HEK293 (cell line): ENCODE measurements around the gene RPL22.
A peak's percentile ranks its signal among the peaks of the same experiment; 100 is the strongest.

Experiments used
- CTCF ChIA-PET: fragments of 350-600 bp; formaldehyde crosslinking; extraction: SDS; loops from one replicate; lab custom pipeline; 2021; ENCODE audit warnings: antibody characterized with exemption; lab: Yijun Ruan, JAX
- POLR2A ChIA-PET: fragments of 300-600 bp; formaldehyde crosslinking; extraction: SDS; loops from one replicate; lab custom pipeline; 2020; ENCODE audit warnings: antibody characterized with exemption, inconsistent platforms; lab: Yijun Ruan, JAX
- H3K27ac ChIP-seq: fragments of 200-500 bp; sonication (Bioruptor generic); 2 replicates; pipeline ENCODE4 v1.5.1; 2014; ENCODE audit warnings: low read depth, low read length, control low read depth, inconsistent platforms; ENCODE audit errors: extremely low read depth
- H3K36me3 ChIP-seq, 2 experiments: fragments of 200-500 bp in 1 of 2; sonication (Bioruptor generic) in 1 of 2; 1 replicate in 1 of 2; 2 replicates in 1 of 2; pipeline ENCODE4 v1.5.1; 2014 to 2017; ENCODE audit warnings: inconsistent platforms in 2 of 2, low read length in 2 of 2; ENCODE audit not compliant: control insufficient read depth in 2 of 2, insufficient read depth in 1 of 2
- H3K4me1 ChIP-seq: fragments of 200-500 bp; sonication (Bioruptor generic); 2 replicates; pipeline ENCODE4 v1.5.1; 2014; ENCODE audit warnings: mild to moderate bottlenecking, low read length, inconsistent platforms; ENCODE audit not compliant: control insufficient read depth, insufficient read depth
- H3K4me3 ChIP-seq: 2 replicates; pipeline ENCODE4 v1.5.1; 2011; ENCODE audit warnings: low read depth, mild to moderate bottlenecking, control low read depth, low read length, moderate library complexity
- H3K9me3 ChIP-seq: fragments of 200-500 bp; sonication (Bioruptor generic); 2 replicates; pipeline ENCODE4 v1.5.1; 2014; ENCODE audit warnings: low read depth, low read length, inconsistent platforms; ENCODE audit not compliant: control insufficient read depth, insufficient read depth
- EGR2 ChIP-seq: fragments of 450-650 bp; formaldehyde crosslinking; IDR thresholded peaks from 2 replicates; pipeline ENCODE4 v1.5.1; 2016; ENCODE audit warnings: low read depth, missing biosample characterization, missing genetic modification characterization
- GLIS2 ChIP-seq: fragments of 450-650 bp; formaldehyde crosslinking; IDR thresholded peaks from 2 replicates; pipeline ENCODE4 v1.5.1; 2016; ENCODE audit warnings: missing biosample characterization, missing genetic modification characterization
- HOXA7 ChIP-seq: sonication (generic); formaldehyde crosslinking; IDR thresholded peaks from 2 replicates; pipeline ENCODE4 v1.8.1; 2022; ENCODE audit warnings: missing genetic modification reagents, borderline replicate concordance
- KLF9 ChIP-seq: fragments of 450-650 bp; formaldehyde crosslinking; IDR thresholded peaks from 2 replicates; pipeline ENCODE4 v1.5.1; 2016; ENCODE audit warnings: missing biosample characterization, missing genetic modification characterization, low read depth
- PRDM4 ChIP-seq: fragments of 450-650 bp; formaldehyde crosslinking; IDR thresholded peaks from 2 replicates; pipeline ENCODE4 v1.5.1; 2017; ENCODE audit warnings: missing biosample characterization, missing genetic modification characterization
- RBAK ChIP-seq: fragments of 450-650 bp; formaldehyde crosslinking; IDR thresholded peaks from 2 replicates; pipeline ENCODE4 v1.5.1; 2016; ENCODE audit warnings: missing biosample characterization, missing genetic modification characterization
- SCRT2 ChIP-seq: fragments of 450-650 bp; formaldehyde crosslinking; IDR thresholded peaks from 2 replicates; pipeline ENCODE4 v1.5.1; 2016; ENCODE audit warnings: missing biosample characterization, missing genetic modification characterization
- WT1 ChIP-seq: fragments of 450-650 bp; formaldehyde crosslinking; IDR thresholded peaks from 2 replicates; pipeline ENCODE4 v1.5.1; 2016; ENCODE audit warnings: missing biosample characterization, missing genetic modification characterization
- ZBTB8A ChIP-seq: fragments of 450-650 bp; formaldehyde crosslinking; IDR thresholded peaks from 2 replicates; pipeline ENCODE4 v1.5.1; 2016; ENCODE audit warnings: missing biosample characterization, missing genetic modification characterization
- ZFHX2 ChIP-seq: fragments of 450-650 bp; formaldehyde crosslinking; conservative IDR thresholded peaks from 2 replicates; pipeline ENCODE4 v1.5.1; 2016; ENCODE audit warnings: missing biosample characterization, missing genetic modification characterization
- ZNF112 ChIP-seq: fragments of 450-650 bp; formaldehyde crosslinking; IDR thresholded peaks from 2 replicates; pipeline ENCODE4 v1.5.0; 2017; ENCODE audit warnings: missing biosample characterization, missing genetic modification characterization
- ZNF140 ChIP-seq: fragments of 450-650 bp; formaldehyde crosslinking; IDR thresholded peaks from 2 replicates; pipeline ENCODE4 v1.5.1; 2016; ENCODE audit warnings: missing biosample characterization, missing genetic modification characterization
- ZNF175 ChIP-seq: fragments of 450-650 bp; formaldehyde crosslinking; IDR thresholded peaks from 2 replicates; pipeline ENCODE4 v1.5.1; 2016; ENCODE audit warnings: missing biosample characterization, missing genetic modification characterization
- ZNF341 ChIP-seq: fragments of 450-650 bp; formaldehyde crosslinking; IDR thresholded peaks from 2 replicates; pipeline ENCODE4; 2016; ENCODE audit warnings: low read depth, missing biosample characterization, missing genetic modification characterization
- ZNF354C ChIP-seq: fragments of 450-650 bp; formaldehyde crosslinking; IDR thresholded peaks from 2 replicates; pipeline ENCODE4 v1.5.1; 2016; ENCODE audit warnings: missing biosample characterization, missing genetic modification characterization, low read depth, borderline replicate concordance
- ZNF488 ChIP-seq: fragments of 450-650 bp; formaldehyde crosslinking; IDR thresholded peaks from 2 replicates; pipeline ENCODE4 v1.5.1; 2016; ENCODE audit warnings: missing biosample characterization, missing genetic modification characterization
- ZNF514 ChIP-seq: fragments of 450-650 bp; formaldehyde crosslinking; IDR thresholded peaks from 2 replicates; pipeline ENCODE4 v1.5.1; 2016; ENCODE audit warnings: missing biosample characterization, missing genetic modification characterization
- ZNF558 ChIP-seq: fragments of 450-650 bp; formaldehyde crosslinking; IDR thresholded peaks from 2 replicates; pipeline ENCODE4 v1.5.1; 2016; ENCODE audit warnings: missing biosample characterization, missing genetic modification characterization
- ZNF785 ChIP-seq: fragments of 450-650 bp; formaldehyde crosslinking; IDR thresholded peaks from 2 replicates; pipeline ENCODE4 v1.5.1; 2016; ENCODE audit warnings: missing biosample characterization, missing genetic modification characterization
- ZNF792 ChIP-seq: fragments of 450-650 bp; formaldehyde crosslinking; IDR thresholded peaks from 2 replicates; pipeline ENCODE4 v1.5.1; 2016; ENCODE audit warnings: missing biosample characterization, missing genetic modification characterization
- ZNF830 ChIP-seq: fragments of 450-650 bp; IDR thresholded peaks from 2 replicates; pipeline ENCODE4 v1.5.0; 2018; ENCODE audit warnings: missing biosample characterization, missing genetic modification characterization, low read depth, mild to moderate bottlenecking, moderate library complexity
- TF ChIP-seq, protein P1 (sequence below): fragments of 450-650 bp; formaldehyde crosslinking; IDR thresholded peaks from 2 replicates; pipeline ENCODE4 v1.5.1; 2016; ENCODE audit warnings: missing biosample characterization, missing genetic modification characterization
- TF ChIP-seq, protein P2 (sequence below): fragments of 450-650 bp; formaldehyde crosslinking; IDR thresholded peaks from 2 replicates; pipeline ENCODE4 v1.5.1; 2017; ENCODE audit warnings: missing biosample characterization, missing genetic modification characterization

RPL22 gene

GRCh38 chr1:6243993-6244392 lies 44.6 kb upstream of the RPL22 start, which contains the start of gene HES3:
Gene HES3 (plus strand): TSS chr1:6244179. CDS start chr1:6244366, 187 bp downstream.
- no peaks in the 10 kb centered on the region for H3K9me3 ChIP-seq
- H3K4me3 ChIP-seq = no peak within 1 kb of the TSS
- no peaks in the 10 kb centered on the region for H3K36me3 ChIP-seq
- H3K4me1 ChIP-seq = no peaks in the 10 kb centered on the region; the same call in 1 of the 2 replicates
- H3K27ac ChIP-seq = no peak within 1 kb of the TSS
- POLR2A ChIA-PET = interaction anchor here (0.6 kb wide), 1 partner anchor 181 kb away, joined by 3 read pairs; no protein-coding TSS in a partner anchor
- TF ChIP-seq KLF9 (tag by site-specific recombination) = no peak
- TF ChIP-seq WT1 (tag by site-specific recombination) = no peak
- TF ChIP-seq, protein P1, sequence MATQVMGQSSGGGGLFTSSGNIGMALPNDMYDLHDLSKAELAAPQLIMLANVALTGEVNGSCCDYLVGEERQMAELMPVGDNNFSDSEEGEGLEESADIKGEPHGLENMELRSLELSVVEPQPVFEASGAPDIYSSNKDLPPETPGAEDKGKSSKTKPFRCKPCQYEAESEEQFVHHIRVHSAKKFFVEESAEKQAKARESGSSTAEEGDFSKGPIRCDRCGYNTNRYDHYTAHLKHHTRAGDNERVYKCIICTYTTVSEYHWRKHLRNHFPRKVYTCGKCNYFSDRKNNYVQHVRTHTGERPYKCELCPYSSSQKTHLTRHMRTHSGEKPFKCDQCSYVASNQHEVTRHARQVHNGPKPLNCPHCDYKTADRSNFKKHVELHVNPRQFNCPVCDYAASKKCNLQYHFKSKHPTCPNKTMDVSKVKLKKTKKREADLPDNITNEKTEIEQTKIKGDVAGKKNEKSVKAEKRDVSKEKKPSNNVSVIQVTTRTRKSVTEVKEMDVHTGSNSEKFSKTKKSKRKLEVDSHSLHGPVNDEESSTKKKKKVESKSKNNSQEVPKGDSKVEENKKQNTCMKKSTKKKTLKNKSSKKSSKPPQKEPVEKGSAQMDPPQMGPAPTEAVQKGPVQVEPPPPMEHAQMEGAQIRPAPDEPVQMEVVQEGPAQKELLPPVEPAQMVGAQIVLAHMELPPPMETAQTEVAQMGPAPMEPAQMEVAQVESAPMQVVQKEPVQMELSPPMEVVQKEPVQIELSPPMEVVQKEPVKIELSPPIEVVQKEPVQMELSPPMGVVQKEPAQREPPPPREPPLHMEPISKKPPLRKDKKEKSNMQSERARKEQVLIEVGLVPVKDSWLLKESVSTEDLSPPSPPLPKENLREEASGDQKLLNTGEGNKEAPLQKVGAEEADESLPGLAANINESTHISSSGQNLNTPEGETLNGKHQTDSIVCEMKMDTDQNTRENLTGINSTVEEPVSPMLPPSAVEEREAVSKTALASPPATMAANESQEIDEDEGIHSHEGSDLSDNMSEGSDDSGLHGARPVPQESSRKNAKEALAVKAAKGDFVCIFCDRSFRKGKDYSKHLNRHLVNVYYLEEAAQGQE = no peak
- no peak for TF ChIP-seq ZNF112 (tag by site-specific recombination)
- no peak for TF ChIP-seq ZNF175 (tag by site-specific recombination)
- no peak for TF ChIP-seq ZNF558 (tag by site-specific recombination)
- no peak for TF ChIP-seq ZNF341 (tag by site-specific recombination)
- TF ChIP-seq ZNF354C = no peak
- TF ChIP-seq SCRT2 (tag by site-specific recombination) = no peak
- TF ChIP-seq ZNF785 = no peak
- TF ChIP-seq PRDM4 (tag by site-specific recombination) = no peak
- TF ChIP-seq ZNF830 (tag by site-specific recombination) = no peak
- no peak for TF ChIP-seq ZNF514
- TF ChIP-seq ZNF140 (tag by site-specific recombination) = no peak
- no peak for TF ChIP-seq HOXA7 (CRISPR knock-in tag)
- CTCF ChIA-PET = interaction anchor here (0.7 to 1.7 kb wide), 5 partner anchors 74 to 200 kb away, joined by 3 to 5 read pairs (median 3); no protein-coding TSS in a partner anchor

DNA sequence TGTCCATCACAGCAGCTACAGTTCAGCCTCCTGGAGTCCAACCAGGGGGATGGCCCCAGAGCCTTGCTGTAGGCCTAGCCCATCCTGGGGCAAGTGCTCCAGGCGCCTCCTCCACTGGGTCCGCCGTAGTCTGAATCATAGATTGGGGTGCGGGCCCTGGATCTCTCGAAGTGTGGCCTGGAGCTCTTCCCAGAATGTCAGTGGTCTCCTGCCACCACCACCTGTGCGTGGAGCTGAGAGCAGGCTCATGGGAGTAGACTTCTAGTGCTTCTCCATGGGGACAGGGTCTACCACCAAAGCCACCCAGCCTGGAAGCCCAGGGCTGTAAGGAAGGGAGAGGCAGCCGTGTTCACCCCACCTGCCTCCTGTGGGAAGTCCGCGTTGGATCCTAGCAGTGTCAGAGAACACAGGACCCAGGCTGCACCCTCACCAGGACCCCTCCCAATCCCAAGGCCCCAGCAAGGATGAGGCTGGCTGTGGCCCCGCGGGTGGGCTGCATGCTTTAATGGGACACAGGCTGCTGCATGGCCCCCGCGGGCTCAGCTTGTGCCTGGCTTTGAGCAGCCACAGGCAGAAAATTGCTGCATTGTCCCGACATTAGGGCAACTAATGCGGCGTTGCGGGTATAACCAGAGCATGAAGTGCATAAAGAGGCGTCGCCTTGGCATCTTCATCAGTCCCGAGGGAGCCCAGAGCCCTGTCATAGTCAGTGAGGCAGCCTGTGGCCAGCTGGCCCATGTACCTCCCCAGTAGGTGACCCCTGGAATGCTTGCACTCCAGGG lies 43.8 kb upstream of the RPL22 start:
- CTCF ChIA-PET = interaction anchor here (0.6 to 2.1 kb wide), 7 partner anchors 13 to 195 kb away, joined by 3 to 8 read pairs (median 3); no protein-coding TSS in a partner anchor
- no peak for TF ChIP-seq ZFHX2 (tag by site-specific recombination)
- TF ChIP-seq ZBTB8A (tag by site-specific recombination) = no peak
- TF ChIP-seq, protein P2, sequence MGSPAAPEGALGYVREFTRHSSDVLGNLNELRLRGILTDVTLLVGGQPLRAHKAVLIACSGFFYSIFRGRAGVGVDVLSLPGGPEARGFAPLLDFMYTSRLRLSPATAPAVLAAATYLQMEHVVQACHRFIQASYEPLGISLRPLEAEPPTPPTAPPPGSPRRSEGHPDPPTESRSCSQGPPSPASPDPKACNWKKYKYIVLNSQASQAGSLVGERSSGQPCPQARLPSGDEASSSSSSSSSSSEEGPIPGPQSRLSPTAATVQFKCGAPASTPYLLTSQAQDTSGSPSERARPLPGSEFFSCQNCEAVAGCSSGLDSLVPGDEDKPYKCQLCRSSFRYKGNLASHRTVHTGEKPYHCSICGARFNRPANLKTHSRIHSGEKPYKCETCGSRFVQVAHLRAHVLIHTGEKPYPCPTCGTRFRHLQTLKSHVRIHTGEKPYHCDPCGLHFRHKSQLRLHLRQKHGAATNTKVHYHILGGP = no peak
- no peak for TF ChIP-seq ZNF488 (tag by site-specific recombination)
- TF ChIP-seq ZNF792 (tag by site-specific recombination) = no peak
- peak; percentile 48 for TF ChIP-seq GLIS2
- no peak for TF ChIP-seq RBAK (tag by site-specific recombination)
- no peak for TF ChIP-seq EGR2 (tag by site-specific recombination)

More for the DNA sequence above, 43.8 kb upstream of the RPL22 start:
- no peaks in the 10 kb centered on the region for H3K9me3 ChIP-seq
- no peaks in the 10 kb centered on the region; the same call in 1 of the 2 replicates for H3K4me1 ChIP-seq
- H3K36me3 ChIP-seq = no peaks in the 10 kb centered on the region
- H3K4me3 ChIP-seq = no peak overlapping the region
- no peak overlapping the region for H3K27ac ChIP-seq
- POLR2A ChIA-PET = interaction anchor here (1.1 kb wide), 1 partner anchor 8 kb away, joined by 3 read pairs; no protein-coding TSS in a partner anchor
